ENCODE measurements around the gene BOD1L2.

The BOD1L2 gene

GRCh38 chr18:57146956-57147636, at the start of gene BOD1L2:
BOD1L2 (plus strand) TSS chr18:57147087; CDS start chr18:57147313, 226 bp downstream.
- DNase-seq (ENCODE audit: low spot score) = no peak

- DNase-seq (ENCODE audit: low spot score) = peak; percentile 31
Observed at GRCh38 chr18:57107140-57107832, 39.6 kb upstream of the BOD1L2 start.

- DNase-seq (ENCODE audit: low spot score) = no peak
Observed at GRCh38 chr18:57110290-57110689, 36.6 kb upstream of the BOD1L2 start.

GRCh38 chr18:57113799-57114420, 33.0 kb upstream of the BOD1L2 start:
- no peak for DNase-seq (ENCODE audit: low spot score)

GRCh38 chr18:57116598-57117132, 30.2 kb upstream of the BOD1L2 start:
- DNase-seq (ENCODE audit: low spot score) = no peak

GRCh38 chr18:57121542-57122112, 25.3 kb upstream of the BOD1L2 start:
- DNase-seq (ENCODE audit: low spot score) = no peak

GRCh38 chr18:57122936-57123510, 23.9 kb upstream of the BOD1L2 start:
- no peak for DNase-seq (ENCODE audit: low spot score)

GRCh38 chr18:57125627-57126026, 21.3 kb upstream of the BOD1L2 start:
- no peak for DNase-seq (ENCODE audit: low spot score)

GRCh38 chr18:57128220-57128932, 18.5 kb upstream of the BOD1L2 start:
- DNase-seq (ENCODE audit: low spot score) = no peak

- DNase-seq (ENCODE audit: low spot score) = no peak
Observed at GRCh38 chr18:57131101-57131500, 15.8 kb upstream of the BOD1L2 start.

- DNase-seq (ENCODE audit: low spot score) = no peak
Observed at GRCh38 chr18:57131782-57132181, 15.1 kb upstream of the BOD1L2 start.

- DNase-seq (ENCODE audit: low spot score) = no peak
Observed at GRCh38 chr18:57134618-57135135, 12.2 kb upstream of the BOD1L2 start.

- no peak for DNase-seq (ENCODE audit: low spot score)
Observed at GRCh38 chr18:57135699-57136098, 11.2 kb upstream of the BOD1L2 start.

GRCh38 chr18:57137847-57138246, 9.0 kb upstream of the BOD1L2 start:
- no peak for DNase-seq (ENCODE audit: low spot score)

- no peak for DNase-seq (ENCODE audit: low spot score)
Observed at GRCh38 chr18:57141208-57142129, 5.4 kb upstream of the BOD1L2 start.

GRCh38 chr18:57142324-57142723, 4.6 kb upstream of the BOD1L2 start:
- no peak for DNase-seq (ENCODE audit: low spot score)

GRCh38 chr18:57143265-57143664, 3.6 kb upstream of the BOD1L2 start:
- no peak for DNase-seq (ENCODE audit: low spot score)

GRCh38 chr18:57148263-57148662, 1.4 kb downstream of the BOD1L2 start:
- no peak for DNase-seq (ENCODE audit: low spot score)

- no peak for DNase-seq (ENCODE audit: low spot score)
Observed at GRCh38 chr18:57149051-57149450, 2.2 kb downstream of the BOD1L2 start.

GRCh38 chr18:57149531-57149930, 2.6 kb downstream of the BOD1L2 start:
- DNase-seq (ENCODE audit: low spot score) = no peak

Measured in AG20443 (cell line).